ENCODE results near the gene HSPA1A.

DNA sequence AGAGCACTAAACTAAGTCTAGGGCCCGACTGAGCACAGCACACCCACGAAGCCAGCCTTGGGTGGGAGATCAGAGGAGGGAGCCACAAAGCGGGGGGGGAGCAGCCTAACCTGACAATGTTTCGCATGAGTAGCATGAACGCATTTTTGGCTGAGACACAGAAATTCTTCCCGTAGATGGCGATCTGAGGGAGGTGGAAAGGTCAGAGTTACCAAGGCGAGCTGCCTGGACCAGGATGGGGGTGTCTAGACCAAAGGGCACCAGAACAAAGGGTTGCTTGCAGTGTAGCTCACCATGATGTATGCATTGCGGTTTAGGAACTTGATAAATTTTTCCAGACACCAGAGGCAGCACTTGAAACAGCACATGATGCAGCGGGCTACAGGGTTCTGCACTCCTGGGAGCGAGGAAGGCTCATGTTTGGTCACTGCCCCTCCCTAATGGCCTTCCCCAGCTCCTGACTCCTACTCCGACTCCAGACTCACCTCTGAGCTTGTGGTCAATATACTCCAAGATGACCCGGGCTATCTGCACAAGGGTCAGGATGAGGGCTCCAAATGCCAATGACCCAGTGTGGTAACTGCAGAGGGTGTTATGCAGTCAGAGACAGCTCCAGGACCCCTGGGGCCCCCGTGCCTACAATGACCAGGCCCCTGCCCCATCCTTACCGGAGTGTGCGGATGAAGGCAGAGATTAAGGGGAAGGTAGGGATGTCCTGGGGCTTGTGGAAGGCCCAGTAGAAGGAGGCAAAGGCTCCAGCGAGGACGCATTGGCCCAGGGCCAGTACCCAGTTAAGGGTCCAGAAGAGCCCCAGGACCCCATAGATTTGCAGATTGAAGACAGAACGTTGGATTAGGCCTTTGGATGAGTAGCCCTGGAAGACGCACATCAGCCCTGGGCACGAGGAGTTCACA, 50.1 kb downstream of the HSPA1A start:
- TF ChIP-seq POLR2A (IDR thresholded peaks at IDR 0.05; ENCODE audit: low read length) (no peak), GATA1 (IDR thresholded peaks at IDR 0.05; ENCODE audit: low read depth, low read length) (no peak)
